IPS-18c (cell line): ENCODE measurements around the gene KCND2.

ENCODE experiments used
- H3K4me3 ChIP-seq: 2 replicates; pipeline ENCODE4 v1.7.0; 2013; ENCODE audit warnings: low read depth, mild to moderate bottlenecking, low read length, moderate library complexity; ENCODE audit not compliant: insufficient read depth
- H3K9me3 ChIP-seq: one replicate; pipeline ENCODE4 v1.6.1; 2013; ENCODE audit warnings: mild to moderate bottlenecking, low read length, moderate library complexity; ENCODE audit not compliant: control insufficient read depth, insufficient read depth

KCND2 gene

GRCh38 chr7:120586571-120586970 is 313.6 kb downstream of the KCND2 start:
- H3K9me3 ChIP-seq = no peaks in the 10 kb centered on the region
- no peak overlapping the region for H3K4me3 ChIP-seq

GRCh38 chr7:120587243-120587642 is 314.3 kb downstream of the KCND2 start:
- Histone ChIP-seq H3K9me3 (no peaks in the 10 kb centered on the region), H3K4me3 (no peak overlapping the region)

GRCh38 chr7:120588416-120588815 is 315.4 kb downstream of the KCND2 start:
- no peaks in the 10 kb centered on the region for H3K9me3 ChIP-seq
- H3K4me3 ChIP-seq = no peak overlapping the region

GRCh38 chr7:120588862-120589261 is 315.9 kb downstream of the KCND2 start:
- Histone ChIP-seq H3K4me3 (no peak overlapping the region), H3K9me3 (no peaks in the 10 kb centered on the region)

GRCh38 chr7:120600607-120601006 is 327.6 kb downstream of the KCND2 start:
- no peaks in the 10 kb centered on the region for H3K9me3 ChIP-seq
- no peak overlapping the region for H3K4me3 ChIP-seq

GRCh38 chr7:120603366-120603765 is 330.4 kb downstream of the KCND2 start:
- Histone ChIP-seq H3K9me3 (no peaks in the 10 kb centered on the region), H3K4me3 (no peak overlapping the region)

GRCh38 chr7:120609136-120609753 is 336.3 kb downstream of the KCND2 start:
- Histone ChIP-seq H3K9me3 (no peaks in the 10 kb centered on the region), H3K4me3 (no peak overlapping the region)

- Histone ChIP-seq H3K9me3 (no peaks in the 10 kb centered on the region), H3K4me3 (no peak overlapping the region)
Observed at GRCh38 chr7:120611975-120612374, 339.0 kb downstream of the KCND2 start.

GRCh38 chr7:120615703-120616102 is 342.7 kb downstream of the KCND2 start:
- no peaks in the 10 kb centered on the region for H3K9me3 ChIP-seq

GRCh38 chr7:120617275-120617674 is 344.3 kb downstream of the KCND2 start:
- Histone ChIP-seq H3K4me3 (no peak overlapping the region), H3K9me3 (no peaks in the 10 kb centered on the region)

More at GRCh38 chr7:120615703-120616102, 342.7 kb downstream of the KCND2 start:
- H3K4me3 ChIP-seq = no peak overlapping the region

- no peaks in the 10 kb centered on the region for H3K9me3 ChIP-seq
- no peak overlapping the region for H3K4me3 ChIP-seq
Observed at GRCh38 chr7:120628251-120628650, 355.3 kb downstream of the KCND2 start.

- Histone ChIP-seq H3K4me3 (no peak overlapping the region), H3K9me3 (no peaks in the 10 kb centered on the region)
Observed at GRCh38 chr7:120639884-120640283, 366.9 kb downstream of the KCND2 start.

GRCh38 chr7:120645966-120646365 is 373.0 kb downstream of the KCND2 start:
- peaks cover under 1% of the 10 kb centered on the region for H3K9me3 ChIP-seq
- H3K4me3 ChIP-seq = no peak overlapping the region

- no peak overlapping the region for H3K4me3 ChIP-seq
- peaks cover 6% of the 10 kb centered on the region for H3K9me3 ChIP-seq
Observed at GRCh38 chr7:120654241-120654640, 381.3 kb downstream of the KCND2 start.

- no peak overlapping the region for H3K4me3 ChIP-seq
- no peaks in the 10 kb centered on the region for H3K9me3 ChIP-seq
Observed at GRCh38 chr7:120658516-120658915, 385.5 kb downstream of the KCND2 start.

GRCh38 chr7:120662291-120662690 is 389.3 kb downstream of the KCND2 start:
- Histone ChIP-seq H3K4me3 (no peak overlapping the region), H3K9me3 (no peaks in the 10 kb centered on the region)

GRCh38 chr7:120665068-120665467 is 392.1 kb downstream of the KCND2 start:
- Histone ChIP-seq H3K4me3 (no peak overlapping the region), H3K9me3 (no peaks in the 10 kb centered on the region)

GRCh38 chr7:120675076-120675475 is 402.1 kb downstream of the KCND2 start:
- Histone ChIP-seq H3K9me3 (no peaks in the 10 kb centered on the region), H3K4me3 (no peak overlapping the region)

GRCh38 chr7:120677535-120677934 is 404.6 kb downstream of the KCND2 start:
- Histone ChIP-seq H3K9me3 (no peaks in the 10 kb centered on the region), H3K4me3 (no peak overlapping the region)
